ENCODE measurements around the gene LRSAM1.

Gene LRSAM1

DNA sequence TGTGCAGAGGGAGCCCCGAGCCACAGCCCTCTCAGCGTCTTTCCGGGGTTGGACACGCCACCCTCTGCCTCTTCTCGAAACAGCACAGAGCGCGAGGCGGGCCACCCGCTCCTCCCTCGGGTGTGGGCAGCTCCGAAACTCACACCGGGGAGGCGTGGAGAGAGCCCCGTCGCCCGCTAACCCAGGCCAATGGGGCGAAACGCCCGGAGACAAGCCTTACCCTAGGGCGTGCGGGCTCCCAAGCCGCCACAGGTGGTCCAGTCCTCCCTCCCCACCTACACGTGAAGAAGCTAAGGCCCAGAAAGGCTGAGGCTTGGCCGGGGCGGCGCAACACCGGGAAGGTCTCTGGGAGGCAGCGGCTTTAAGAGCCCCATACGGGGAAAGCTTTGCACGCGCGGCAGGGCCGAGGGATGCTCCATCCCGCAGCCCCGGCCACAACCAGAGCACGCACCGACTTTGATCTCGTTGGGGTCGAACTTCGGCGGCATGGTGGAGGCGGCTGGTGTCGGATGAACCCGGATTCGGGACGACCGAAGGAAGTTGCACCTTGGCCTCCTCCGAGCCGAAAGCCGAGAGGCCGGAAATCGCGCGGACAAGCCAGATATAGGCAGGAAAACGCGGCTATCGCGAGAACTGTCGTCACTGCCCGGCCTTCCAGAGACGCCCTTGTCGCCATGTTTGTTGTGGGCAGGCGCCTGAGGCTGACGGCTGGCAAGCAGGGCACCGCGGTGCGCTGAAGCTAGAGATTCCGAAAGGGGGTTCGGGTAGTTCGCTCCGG lies at the start of gene LRSAM1, which contains the start of gene RPL12:
Gene LRSAM1, plus strand, starts transcription at position 681 of the 778 bp plus-strand sequence. CDS start 3,018 bp downstream, outside the sequence.
Gene RPL12, minus strand, starts transcription at position 577 of the 778 bp plus-strand sequence. Its CDS starts 89 bp downstream, at position 488.
- in situ Hi-C loops (cut with HindIII; ENCODE audit: low sequenced_read_pairs) = no loop called here

DNA sequence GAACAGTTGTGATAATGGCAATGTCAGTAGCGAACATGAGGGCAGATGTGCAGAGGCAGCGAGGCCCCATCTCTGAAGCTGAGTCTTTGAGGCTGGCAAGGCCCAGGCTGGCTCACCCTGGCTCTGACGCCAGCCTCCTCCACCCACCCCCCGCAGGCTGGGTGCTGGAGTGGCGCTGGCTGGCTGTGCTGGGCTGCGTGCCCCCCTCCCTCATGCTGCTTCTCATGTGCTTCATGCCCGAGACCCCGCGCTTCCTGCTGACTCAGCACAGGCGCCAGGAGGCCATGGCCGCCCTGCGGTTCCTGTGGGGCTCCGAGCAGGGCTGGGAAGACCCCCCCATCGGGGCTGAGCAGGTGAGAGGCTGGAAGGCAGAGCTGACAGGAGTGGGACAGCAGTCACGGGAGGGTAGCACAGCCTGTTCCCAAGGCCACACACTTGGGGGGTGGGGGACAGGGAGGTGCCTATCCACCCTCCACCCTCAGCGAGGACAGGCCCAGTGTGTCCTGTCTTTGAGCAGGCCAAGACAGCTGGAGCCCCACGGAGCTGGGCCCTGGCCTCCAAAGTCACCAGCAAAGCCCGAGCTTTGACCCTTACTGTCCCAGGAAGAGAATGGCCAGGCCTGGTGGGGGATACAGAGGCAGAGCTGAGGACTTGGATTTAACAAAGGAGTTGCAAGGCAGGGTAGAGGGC lies 48.8 kb upstream of the LRSAM1 start:
- in situ Hi-C loops (cut with HindIII; ENCODE audit: low sequenced_read_pairs) = no loop called here

DNA sequence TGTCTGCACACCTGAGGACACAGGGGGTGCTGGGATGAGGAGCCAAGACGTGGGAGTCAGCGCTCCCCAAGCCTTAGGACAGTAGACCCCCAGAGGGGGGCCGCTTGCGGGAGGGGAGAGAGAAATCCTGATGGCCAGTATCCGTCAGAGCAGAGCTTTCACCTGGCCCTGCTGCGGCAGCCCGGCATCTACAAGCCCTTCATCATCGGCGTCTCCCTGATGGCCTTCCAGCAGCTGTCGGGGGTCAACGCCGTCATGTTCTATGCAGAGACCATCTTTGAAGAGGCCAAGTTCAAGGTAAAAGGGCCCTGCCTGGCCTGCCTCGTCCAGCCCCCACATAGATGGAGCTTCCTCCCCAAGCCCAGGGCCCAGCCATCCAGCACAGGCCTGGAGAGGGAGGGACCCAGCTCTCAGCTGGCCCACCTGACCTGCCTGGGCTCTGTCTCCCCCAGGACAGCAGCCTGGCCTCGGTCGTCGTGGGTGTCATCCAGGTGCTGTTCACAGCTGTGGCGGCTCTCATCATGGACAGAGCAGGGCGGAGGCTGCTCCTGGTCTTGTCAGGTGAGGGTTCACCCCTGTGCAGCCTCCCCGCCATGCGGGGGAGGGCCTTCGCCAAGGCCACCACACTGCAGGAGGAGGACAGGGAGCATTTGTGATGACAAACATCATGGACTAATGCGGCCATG lies 47.7 kb upstream of the LRSAM1 start:
- in situ Hi-C loops (cut with HindIII; ENCODE audit: low sequenced_read_pairs) = no loop called here

DNA sequence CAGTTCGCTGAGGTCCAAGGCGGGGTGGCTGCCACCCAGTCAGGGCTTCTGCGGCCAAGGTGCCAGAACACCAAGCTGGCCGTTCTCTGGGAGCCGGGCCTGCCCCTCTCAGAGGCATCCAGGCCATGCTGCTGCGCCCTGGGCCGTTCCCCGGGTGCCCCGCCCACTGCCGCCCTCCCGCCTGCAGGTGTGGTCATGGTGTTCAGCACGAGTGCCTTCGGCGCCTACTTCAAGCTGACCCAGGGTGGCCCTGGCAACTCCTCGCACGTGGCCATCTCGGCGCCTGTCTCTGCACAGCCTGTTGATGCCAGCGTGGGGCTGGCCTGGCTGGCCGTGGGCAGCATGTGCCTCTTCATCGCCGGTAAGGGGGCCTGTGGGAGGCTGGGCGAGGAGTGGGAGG lies 46.7 kb upstream of the LRSAM1 start:
- in situ Hi-C loops (cut with HindIII; ENCODE audit: low sequenced_read_pairs) = loop anchor here (5.0 kb wide), 1 partner anchor 172 kb away; no protein-coding TSS in a partner anchor

DNA sequence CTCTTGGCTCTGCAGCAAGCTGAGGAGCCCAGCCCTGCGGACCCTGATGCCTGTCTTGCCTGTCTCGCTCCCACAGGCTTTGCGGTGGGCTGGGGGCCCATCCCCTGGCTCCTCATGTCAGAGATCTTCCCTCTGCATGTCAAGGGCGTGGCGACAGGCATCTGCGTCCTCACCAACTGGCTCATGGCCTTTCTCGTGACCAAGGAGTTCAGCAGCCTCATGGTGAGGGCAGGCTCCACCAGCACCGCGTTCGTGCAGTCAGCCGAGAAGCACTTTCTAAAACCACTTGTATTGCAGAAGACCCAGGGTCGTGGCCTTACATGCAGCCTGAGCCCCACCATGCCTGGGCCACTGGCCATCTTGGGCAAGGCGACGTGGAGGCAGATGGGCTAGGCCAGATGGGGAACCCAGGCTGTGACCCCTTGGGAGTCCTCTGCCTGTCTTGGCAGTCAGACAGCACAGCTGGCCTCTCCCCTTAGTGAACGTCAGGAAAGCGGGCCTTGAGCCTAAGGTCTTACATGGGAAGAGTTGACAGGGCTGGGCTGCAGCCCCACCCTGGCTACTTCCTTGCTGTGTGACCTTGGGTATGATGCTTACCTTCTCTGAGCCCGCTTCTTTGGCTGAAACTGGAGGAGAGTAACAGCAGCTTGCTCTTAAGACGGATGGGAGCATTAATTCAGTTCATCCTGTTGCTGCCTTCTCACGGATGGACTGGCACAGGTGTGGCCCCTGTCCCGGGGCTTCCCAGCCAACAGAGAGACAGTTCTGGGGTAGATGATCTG lies 45.8 kb upstream of the LRSAM1 start:
- in situ Hi-C loops (cut with HindIII; ENCODE audit: low sequenced_read_pairs) = loop anchor here (5.0 kb wide), 1 partner anchor 173 kb away; no protein-coding TSS in a partner anchor

DNA sequence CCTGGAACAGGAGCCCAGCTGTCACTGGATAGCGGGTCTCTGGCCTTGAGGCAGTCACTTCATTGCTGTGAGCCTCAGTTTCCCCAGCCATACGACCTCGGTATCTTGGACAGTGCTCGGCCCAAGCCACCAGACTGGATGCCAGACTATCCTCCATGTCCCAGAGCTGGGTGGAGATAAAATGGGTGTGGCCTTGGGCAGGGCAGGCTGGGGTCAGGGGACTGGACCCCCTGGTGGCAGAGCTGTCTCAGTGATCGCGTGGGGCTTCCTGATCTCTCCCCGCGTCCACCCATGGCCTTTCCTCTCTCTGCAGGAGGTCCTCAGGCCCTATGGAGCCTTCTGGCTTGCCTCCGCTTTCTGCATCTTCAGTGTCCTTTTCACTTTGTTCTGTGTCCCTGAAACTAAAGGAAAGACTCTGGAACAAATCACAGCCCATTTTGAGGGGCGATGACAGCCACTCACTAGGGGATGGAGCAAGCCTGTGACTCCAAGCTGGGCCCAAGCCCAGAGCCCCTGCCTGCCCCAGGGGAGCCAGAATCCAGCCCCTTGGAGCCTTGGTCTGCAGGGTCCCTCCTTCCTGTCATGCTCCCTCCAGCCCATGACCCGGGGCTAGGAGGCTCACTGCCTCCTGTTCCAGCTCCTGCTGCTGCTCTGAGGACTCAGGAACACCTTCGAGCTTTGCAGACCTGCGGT lies 44.4 kb upstream of the LRSAM1 start:
- in situ Hi-C loops (cut with HindIII; ENCODE audit: low sequenced_read_pairs) = loop anchor here (5.0 kb wide), 1 partner anchor 175 kb away; no protein-coding TSS in a partner anchor

DNA sequence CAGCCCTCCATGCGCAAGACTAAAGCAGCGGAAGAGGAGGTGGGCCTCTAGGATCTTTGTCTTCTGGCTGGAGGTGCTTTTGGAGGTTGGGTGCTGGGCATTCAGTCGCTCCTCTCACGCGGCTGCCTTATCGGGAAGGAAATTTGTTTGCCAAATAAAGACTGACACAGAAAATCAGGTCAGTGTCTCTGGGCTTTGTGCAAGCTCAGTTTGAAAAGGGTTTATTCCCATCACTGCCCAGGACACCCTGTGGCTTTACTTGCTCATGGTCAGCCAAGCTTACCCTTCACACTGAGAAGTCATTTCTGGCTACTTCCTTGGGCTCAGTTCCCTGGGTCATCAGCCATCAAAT lies 43.8 kb upstream of the LRSAM1 start:
- in situ Hi-C loops (cut with HindIII; ENCODE audit: low sequenced_read_pairs) = loop anchor here (5.0 kb wide), 1 partner anchor 175 kb away; no protein-coding TSS in a partner anchor

DNA sequence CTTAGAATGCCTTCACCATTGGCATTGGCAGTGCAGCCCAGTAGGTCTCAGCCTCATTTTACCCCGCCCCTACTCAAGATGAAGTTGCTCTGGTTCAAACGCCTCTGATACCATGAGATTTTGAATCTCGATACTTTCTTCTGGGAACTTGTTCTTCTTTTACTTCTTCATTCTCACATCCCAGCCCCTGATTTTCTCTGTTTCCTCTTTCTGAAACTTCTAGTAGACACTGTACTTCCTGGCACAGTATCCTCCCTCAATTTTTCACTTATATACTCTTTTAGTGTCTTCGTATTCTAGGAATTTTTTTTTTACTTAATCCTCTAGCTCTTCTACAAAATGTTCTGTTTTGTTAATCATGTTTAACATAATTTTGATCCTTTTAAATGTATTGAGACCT lies 40.2 kb upstream of the LRSAM1 start:
- in situ Hi-C loops (cut with HindIII; ENCODE audit: low sequenced_read_pairs) = no loop called here

DNA sequence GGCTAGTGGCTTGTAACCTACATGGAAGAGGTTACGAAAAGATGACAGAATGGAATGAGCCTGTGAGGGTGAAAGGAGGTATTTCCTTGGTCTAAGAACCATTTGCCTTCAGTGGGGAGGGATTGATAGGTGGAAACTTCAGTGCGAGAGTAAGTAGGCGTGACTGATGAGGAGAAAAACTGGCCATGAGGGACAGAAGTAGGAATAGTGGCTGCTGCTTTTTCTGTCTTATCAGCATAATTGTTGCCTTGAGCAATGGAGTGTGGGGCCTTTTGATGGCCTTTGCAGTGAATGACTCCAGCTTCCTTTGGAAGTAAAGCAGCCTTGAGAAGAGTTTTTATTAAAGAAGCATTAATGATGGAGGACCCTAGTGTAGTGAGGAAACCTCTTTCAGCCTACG lies 36.2 kb upstream of the LRSAM1 start:
- in situ Hi-C loops (cut with HindIII; ENCODE audit: low sequenced_read_pairs) = no loop called here

DNA sequence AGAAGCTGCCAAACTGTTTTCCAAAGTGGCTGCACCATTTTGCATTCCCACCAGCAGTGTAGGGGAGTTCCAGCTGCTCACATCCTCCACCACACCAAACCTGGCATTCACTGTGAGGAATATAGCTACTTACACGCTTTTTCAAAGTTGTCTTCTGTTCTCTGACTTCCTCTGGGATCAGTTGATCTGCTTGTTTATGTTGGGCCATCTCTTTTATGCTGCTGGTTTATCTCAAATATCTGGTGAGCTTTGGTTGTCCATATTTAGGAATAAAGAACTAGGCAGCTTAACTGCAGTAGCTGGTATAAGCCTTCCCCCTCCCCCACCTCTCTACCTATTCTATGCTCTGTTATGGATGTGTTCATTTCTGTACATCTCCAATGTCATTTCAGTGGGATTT lies 35.7 kb upstream of the LRSAM1 start:
- in situ Hi-C loops (cut with HindIII; ENCODE audit: low sequenced_read_pairs) = no loop called here

DNA sequence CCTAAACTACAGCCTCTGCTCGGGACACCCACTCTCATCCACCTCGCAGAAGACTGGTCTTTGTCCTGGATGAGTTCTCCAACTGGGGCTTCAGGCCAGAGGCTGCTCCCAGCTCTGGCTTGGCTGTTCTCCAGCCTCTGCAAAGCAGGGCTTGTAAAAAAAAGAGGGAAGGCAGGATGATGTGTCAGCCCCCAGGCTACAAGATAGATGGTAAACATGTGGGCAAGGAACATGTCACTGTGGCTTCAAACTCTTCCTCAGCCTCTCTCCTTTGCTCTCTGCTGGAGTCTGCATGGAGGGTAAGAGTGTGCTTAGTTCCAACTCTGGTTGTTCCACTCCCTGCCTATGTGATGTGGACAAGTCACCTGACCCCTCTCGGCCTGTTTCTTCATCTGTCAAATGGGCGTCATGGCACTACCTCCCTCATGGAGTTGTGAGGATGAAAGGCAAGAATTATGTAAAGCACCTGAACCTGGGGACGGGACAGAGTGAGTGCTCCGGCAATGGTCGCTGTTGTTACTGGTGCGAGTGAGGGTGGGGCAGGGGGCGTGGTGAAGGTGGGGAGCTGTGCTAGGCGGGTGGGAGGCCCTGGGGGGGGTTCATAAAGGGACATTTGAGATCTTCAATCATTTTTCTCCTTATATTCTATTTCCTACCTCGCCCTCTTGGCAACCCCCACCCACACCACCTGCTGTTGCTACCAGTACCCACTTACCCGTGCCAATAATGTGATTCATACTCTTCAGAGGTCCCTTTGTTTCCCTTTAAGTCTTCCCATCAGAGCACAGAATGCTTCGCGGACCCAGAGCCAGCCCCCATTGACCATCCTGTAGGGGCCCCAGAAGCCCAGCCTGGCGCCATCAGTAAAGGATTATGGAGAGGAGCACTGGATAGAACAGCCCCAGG lies 33.9 kb upstream of the LRSAM1 start:
- in situ Hi-C loops (cut with HindIII; ENCODE audit: low sequenced_read_pairs) = no loop called here

DNA sequence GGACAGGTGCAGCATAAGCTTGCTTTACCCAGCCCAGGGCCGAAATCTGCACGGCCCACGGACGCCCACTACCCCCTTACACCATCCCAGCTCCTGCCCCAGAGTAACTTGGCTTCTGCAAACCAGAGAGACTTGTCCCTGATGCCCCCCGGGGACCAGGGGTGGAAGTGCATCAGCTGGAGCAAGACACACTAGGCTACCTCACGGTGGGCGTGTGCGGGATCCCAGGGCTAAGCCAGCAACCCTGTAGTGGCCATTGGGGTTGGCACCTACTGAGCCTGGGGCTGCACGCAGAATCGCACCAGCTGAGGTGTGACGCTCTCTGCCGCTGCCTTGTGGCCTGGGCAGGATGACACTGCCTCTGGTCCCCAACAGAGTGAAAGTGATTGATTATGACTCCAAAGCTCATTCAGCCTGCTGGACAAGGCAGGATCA lies 33.3 kb upstream of the LRSAM1 start:
- in situ Hi-C loops (cut with HindIII; ENCODE audit: low sequenced_read_pairs) = no loop called here

DNA sequence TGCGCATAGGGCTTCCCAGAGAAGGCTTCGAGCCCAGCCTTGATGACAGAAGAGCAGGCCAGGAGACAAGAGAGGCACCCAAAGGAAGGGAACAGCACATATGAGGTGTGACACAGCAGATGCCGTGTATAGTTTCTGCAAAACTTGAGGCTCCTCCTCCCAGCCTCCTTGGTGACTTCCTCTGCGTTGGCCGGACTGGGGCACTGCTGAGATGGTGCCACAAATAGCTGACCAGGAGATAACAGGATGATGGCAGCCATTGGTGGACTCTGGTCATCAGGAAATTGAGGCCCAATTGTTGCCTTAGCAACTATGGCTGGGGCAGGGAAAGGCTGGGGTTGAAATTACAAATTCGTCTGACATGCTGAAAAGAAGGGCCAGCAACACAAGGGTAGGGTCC lies 32.0 kb upstream of the LRSAM1 start:
- in situ Hi-C loops (cut with HindIII; ENCODE audit: low sequenced_read_pairs) = no loop called here

DNA sequence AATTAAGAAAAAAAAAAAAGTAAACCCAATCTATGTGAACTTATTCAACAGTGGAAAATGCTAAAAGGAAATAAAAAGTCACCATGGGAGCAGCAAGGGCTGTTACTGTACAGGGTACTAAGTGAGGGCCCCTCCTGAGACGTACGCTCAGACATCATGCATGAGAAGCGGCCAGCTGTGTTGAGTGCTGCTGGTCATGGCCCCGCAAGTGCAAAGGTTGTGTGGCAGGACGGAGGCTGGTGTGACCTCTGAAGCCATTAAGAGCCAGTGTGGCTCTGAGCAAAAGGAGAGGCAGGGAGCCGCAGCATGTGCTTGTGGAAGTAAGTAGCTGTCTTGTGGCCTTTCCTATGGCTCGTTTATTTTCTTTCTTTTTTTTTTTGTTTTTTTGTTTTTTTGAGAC lies 30.3 kb upstream of the LRSAM1 start:
- in situ Hi-C loops (cut with HindIII; ENCODE audit: low sequenced_read_pairs) = no loop called here

DNA sequence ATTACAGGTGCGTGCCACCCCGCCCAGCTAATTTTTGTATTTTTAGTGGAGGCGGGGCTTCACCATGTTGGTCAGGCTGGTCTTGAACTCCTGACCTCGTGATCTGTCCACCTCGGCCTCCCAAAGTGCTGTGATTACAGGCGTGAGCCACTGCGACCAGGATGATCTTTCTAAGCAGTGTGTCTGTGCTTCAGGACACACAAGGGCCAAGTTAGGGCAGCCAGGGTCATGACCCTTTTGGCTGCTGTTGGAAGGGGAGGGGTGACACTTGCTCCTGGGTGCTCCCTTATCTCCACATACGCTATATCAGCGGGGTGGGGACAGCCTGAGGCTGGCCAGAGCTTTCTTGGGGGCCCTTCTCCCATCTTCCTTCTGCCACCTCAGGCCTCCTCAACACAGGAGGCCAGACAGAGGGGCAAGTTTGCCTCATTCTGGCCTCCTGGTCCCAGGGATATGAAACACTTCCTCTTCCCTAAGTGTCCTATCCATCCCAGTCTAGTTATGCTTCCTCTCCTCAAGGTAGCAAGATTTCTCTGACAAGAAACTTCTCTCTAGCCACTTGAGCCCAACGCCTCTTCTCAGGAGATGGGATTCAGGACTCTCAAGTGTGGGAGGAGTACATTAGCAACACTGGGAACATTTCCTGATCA lies 29.1 kb upstream of the LRSAM1 start:
- in situ Hi-C loops (cut with HindIII; ENCODE audit: low sequenced_read_pairs) = no loop called here

DNA sequence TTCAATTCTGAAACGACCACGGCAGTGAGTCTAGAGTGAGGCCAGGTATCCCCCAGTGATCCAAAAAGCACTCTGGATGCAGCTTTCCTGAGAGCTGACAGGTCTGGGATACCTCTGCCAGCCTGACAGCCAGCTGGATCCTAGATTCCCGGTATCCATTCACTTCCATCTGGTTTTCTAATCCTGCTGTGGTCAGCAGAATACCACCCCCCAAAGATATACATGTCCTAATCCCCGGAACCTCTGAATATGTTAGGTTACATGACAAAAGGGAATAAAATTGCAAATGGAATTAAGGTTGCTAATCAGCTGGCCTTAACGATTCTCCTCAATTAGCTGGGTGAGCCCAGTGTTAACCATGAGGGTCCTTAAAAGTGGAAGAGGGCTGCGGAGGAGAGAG lies 28.5 kb upstream of the LRSAM1 start:
- in situ Hi-C loops (cut with HindIII; ENCODE audit: low sequenced_read_pairs) = no loop called here

DNA sequence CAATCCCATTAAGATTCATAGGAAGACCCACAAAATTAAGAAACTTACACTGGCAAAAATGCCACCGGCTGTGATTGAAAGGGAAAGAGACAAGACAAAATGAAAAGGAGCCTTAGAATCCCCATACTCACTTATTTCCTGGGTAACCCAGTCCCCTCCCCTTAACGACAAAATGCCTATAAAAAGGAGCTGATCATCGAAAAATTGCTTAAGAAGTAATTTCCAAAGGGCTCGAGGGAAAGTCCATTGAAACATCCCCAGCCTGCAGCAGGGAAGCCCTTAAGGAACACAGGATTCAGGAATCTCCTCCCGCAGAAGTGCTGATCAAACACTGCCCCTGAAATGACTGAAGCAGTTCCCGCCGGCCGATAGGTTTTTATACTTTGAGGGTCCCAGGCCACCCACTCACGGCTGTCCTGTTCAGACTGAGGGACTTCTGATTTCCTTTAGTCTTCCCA lies 27.8 kb upstream of the LRSAM1 start:
- in situ Hi-C loops (cut with HindIII; ENCODE audit: low sequenced_read_pairs) = no loop called here

DNA sequence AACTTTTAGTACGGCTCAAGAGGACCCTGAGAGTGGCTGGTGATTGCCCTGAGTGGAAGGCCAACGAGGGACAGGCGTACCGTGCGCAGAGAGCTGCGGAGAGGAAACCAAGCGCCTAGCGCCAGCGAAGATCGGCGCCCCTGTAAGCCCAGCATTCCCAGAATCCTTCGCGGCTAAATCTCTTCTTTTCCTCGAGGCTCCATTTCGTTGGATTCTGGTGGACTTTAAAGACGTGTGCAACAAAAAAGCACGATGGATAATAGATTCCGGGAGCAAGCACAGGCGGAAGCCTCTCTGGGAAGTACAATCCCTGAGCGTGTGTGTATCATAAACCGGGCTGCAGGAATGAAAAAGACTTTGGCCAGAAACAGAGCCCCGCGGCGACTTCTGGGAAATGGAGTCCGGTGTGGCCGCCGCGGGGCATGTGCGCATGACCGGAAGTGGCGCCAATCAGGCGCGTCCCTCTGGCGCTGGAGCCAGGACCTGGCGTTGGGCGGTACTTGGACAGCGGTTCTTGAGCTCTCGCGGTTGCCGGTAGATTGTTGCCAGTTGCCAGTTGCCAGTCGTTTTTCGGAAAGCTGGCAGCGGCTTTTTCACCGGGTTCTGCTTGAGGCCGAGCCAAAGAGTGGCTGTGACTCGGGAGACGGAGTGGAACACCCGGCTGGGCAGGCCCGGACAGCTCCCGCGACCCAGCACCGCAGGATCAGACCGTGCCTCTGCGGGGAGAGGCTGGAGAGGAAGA lies 27.2 kb upstream of the LRSAM1 start, which contains the start of gene ZNF79:
Gene ZNF79, plus strand, starts transcription at position 449 of the 742 bp plus-strand sequence. CDS start 406 bp downstream, outside the sequence.
- in situ Hi-C loops (cut with HindIII; ENCODE audit: low sequenced_read_pairs) = no loop called here
